NCI-H2107 treated with DMSO at 0.1 percent for 48 hours (cell line): ENCODE data around the gene HDC.

Experiments used
- DNase-seq: peaks from one replicate; lab custom pipeline; 2025; ENCODE audit not compliant: unreplicated experiment; lab: John Stamatoyannopoulos, UW

Gene HDC

DNA sequence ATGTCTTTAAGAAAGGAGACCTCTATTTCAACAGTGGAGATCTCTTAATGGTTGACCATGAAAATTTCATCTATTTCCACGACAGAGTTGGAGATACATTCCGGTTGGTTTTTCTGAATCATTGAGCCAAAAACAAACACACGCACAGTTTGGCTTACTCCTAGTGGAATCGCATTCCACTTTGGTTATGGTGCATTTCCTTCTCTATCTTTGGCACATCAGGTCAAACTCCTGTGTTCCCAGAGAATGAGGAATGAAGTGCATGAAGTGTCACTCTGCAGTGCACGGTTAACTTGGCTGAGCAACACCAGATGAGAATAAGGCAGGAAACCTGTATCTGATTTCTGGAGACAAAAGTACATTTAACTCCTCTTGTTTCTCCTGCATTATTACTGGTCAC, 38.5 kb downstream of the HDC start:
- DNase-seq = no peak

DNA sequence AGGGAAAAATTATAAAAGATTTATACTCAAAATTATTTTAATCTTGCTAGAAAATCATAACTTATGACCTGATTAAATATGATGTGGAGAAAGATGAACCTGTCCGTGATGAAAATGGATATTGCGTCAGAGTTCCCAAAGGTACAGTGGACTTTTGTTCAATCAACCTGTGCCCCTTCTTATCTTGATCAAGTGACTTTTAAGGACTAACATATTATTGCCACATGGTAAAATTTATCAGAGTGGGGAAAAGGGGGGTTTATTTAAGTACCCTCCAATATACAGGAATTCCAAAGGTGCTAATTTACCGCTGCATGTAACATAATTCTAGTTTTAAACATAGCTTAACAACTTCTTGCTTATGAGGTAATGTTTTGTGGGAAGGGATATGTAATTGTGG, 39.6 kb downstream of the HDC start:
- no peak for DNase-seq

DNA sequence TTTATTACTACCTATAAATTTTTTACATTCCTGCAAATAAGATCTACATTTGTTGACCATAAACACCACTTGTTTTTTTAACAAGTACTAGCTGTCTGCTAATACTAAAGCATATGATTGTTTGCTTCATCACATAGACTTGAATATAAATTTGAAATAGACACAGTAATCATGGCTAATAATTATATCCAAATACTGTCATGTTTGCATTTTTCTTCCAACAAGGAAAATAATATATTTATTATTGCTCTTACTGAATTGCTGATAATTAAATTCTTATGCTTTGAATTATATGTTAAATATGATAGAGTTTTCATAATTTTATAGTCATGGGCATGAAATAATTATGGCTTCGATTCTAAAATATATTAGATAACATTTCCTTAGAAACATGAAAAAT, 40.5 kb downstream of the HDC start:
- DNase-seq = no peak

GRCh38 chr15:50224606-50225005, 40.9 kb downstream of the HDC start:
- DNase-seq = no peak

DNA sequence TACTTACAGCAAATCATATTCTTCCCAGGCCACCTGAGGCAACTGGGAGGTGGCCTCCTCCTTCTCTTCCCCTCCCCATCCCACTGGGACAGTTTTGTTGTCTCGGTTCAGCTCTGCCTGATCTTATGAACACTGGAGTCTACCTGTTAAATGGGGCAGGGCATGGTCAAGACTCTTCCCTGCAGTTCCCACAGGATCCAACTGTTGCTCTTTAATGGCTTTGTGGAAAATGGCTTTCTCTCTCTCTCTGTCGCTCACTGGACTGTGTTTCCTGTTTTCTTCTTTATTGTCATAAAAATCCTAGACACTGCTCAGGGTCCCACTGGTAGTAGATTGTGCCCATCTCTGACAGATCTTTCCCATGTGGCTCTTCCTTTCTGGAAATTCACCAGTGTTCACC, 43.3 kb downstream of the HDC start:
- DNase-seq = no peak

GRCh38 chr15:50219820-50220219, 45.7 kb downstream of the HDC start:
- peak; percentile 55 for DNase-seq

DNA sequence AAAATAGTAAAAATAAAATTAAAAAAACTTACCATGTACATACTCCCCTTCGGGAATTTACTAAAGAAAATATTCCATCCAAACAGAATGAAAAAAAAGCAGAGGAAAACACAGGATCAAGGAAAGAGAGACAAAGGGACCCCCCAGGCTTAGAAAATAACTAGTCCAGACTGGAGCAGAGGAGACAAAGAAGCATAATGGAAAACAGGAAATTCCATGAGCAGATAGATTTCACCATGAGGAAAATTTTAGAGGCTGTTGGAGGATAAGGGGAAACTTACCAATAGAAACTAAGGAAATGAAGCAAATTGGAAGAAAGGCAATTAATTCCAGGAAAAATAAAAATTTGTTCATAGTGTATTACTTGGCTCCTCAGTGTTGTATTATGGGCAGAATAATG, 46.8 kb downstream of the HDC start:
- no peak for DNase-seq

DNA sequence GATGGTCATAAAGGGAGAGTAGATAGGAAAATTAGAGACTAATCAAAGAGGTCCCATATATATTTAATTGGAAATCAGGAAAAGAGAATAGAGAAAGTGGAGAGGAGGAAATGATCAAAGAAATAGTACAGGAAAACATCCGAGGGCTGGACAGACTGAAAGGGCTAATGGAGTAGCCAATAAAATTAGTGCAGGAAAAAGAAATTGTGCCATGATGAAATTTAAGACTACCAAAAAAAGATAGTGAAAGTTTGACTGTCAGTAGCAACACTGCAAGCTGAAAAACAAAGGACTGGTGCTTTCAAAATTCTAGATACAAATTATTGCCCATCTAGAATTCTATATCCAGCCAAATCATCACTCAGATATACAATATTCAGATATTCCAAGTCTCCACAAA, 47.2 kb downstream of the HDC start:
- DNase-seq = no peak

DNA sequence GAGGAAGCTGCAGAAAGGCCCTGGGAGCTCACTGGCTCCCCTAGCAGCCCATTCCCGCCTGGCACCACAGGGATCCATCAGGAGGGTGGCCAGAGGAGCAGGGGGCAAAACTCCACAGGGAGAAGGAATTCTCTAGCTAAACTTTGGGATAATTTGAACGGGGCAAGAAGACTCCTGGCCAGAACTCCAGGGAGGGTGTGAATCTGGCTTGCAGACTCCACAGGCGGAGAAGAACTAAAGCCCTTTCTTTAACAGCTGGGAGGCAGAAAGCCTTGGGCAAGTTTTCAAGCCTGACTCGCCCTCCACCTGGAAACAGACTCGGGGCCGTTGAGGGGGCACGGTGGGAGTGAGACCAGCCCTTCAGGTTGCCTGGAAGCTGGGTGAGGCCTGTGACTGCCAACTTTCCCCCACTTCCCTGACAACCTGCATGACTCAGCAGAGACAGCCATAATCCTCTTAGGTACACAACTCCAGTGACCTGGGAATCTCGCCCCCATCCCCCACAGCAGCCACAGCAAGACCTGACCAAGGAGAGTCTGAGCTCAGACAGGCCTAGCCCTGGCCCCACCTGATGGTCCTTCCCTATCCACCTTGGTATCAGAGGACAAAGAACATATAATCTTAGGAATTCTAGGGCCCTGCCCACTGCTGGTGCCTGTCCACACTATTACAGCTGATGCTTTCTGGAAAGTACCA, 54.9 kb downstream of the HDC start:
- no peak for DNase-seq

- no peak for DNase-seq
These were observed 55.7 kb downstream of the HDC start for GRCh38 chr15:50209809-50210208.

DNA sequence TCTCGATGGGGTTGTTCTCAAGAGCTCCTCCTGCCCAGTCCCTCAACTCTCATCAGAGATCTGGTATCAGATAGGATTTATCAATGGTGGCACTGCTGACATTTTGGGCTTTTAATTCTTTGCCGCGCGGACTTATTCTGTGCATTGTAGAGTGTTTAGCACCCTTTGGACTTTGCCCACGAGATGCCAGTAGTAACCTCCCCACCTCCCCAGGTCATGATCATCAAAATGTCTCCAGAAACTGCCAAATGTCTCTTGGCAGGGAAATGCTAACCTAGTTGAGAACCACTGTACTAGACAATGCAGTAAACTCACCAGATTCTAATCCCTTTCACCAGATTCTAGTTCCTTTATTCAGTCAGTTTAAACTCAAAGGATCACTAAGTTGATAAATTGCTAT, 59.5 kb downstream of the HDC start:
- DNase-seq = no peak

- DNase-seq = no peak
These were observed 63.5 kb downstream of the HDC start for GRCh38 chr15:50202003-50202402.

DNA sequence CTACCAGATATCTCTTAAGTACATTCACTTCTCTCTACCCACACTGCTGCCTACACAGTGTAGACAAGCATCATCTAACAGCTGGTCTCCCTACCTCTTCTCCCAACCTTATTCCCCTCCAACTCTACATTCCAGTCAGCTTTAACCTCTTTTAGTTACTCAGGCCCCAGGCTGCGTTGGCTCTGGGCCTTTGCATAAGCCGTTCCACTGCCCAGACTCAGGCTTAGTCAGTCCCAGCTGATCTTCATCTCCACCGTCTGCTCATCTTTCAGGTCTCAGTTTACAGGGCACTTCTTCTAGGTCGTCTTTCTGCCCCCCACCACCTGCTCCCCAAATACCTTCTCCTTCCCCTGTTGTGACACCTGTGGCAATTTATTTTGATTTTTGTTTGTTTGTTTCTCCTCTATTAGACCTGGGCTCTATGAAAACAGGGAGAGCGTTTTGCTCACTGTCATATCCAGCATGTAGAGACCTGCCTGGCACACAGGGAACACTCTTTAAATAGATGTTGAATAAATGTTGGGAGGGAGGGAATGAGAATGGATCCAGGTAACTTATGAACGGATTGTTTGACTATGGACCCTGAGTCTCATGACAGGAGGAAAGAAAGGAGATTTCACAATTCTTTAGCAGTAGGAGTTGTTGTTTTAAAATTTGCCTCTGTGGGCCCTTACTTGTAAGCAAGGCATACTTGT, 72.5 kb downstream of the HDC start:
- DNase-seq = no peak

- no peak for DNase-seq
These were observed 73.4 kb downstream of the HDC start for GRCh38 chr15:50192164-50192563.
